ENCODE results near the gene RGL2. TPM values are rescaled to one million over a fixed set of nuclear protein-coding genes. Genes with fewer than 3 reads are reported as not detected.

The RGL2 gene
- total and polyA plus RNA-seq, 2 of the 13 experiments (the other 11 are each of a cell fraction or from before 2014, with no cell fraction given) = 22.9 to 47.4 TPM

DNA sequence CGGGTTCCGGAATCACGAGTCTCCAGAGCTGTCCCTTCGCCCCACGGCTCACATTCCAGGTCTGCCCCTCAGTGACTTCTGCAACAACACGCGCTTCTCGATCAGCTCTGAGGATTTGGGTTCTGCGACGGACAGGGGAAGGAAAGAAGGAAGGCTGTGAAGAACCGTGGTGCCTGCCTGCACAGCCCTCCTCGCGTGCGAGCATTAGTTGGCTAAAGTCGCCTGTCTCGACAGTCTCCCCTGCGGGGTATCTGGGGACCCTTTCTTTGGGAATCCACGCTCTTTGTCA lies 50.2 kb downstream of the RGL2 start (continued):
- TF ChIP-seq ZBTB42 (CRISPR knock-in tag; IDR thresholded peaks at IDR 0.05) (no peak), ZSCAN12 (CRISPR knock-in tag; IDR thresholded peaks at IDR 0.05) (no peak), FOXA1 (IDR thresholded peaks at IDR 0.05) (no peak), FOXA1 (CRISPR knock-in tag; IDR thresholded peaks at IDR 0.05) (no peak), NCOA5 (CRISPR knock-in tag; IDR thresholded peaks at IDR 0.05) (no peak), ZNF569 (CRISPR knock-in tag; IDR thresholded peaks at IDR 0.05; ENCODE audit: borderline replicate concordance) (no peak), ZNF615 (CRISPR knock-in tag; IDR thresholded peaks at IDR 0.05; ENCODE audit: borderline replicate concordance) (no peak), ETV6 (CRISPR knock-in tag; conservative IDR thresholded peaks at IDR 0.05) (no peak), GABPA (IDR thresholded peaks at IDR 0.05; ENCODE audit: low read depth, low read length) (no peak), GABPA (CRISPR knock-in tag; IDR thresholded peaks at IDR 0.05; ENCODE audit: low read depth) (no peak), ZNF7 (CRISPR knock-in tag; IDR thresholded peaks at IDR 0.05) (no peak), IKZF1 (IDR thresholded peaks at IDR 0.05) (no peak), ZEB1 (IDR thresholded peaks at IDR 0.05; ENCODE audit: insufficient replicate concordance, low read depth) (no peak), ZNF709 (CRISPR knock-in tag; IDR thresholded peaks at IDR 0.05) (no peak), CENPX (CRISPR knock-in tag; IDR thresholded peaks at IDR 0.05) (no peak), RCOR2 (CRISPR knock-in tag; IDR thresholded peaks at IDR 0.05) (no peak), ZNF3 (CRISPR knock-in tag; IDR thresholded peaks at IDR 0.05) (no peak), GZF1 (CRISPR knock-in tag; IDR thresholded peaks at IDR 0.05) (no peak), ZNF382 (CRISPR knock-in tag; IDR thresholded peaks at IDR 0.05; ENCODE audit: borderline replicate concordance) (no peak), MIER3 (CRISPR knock-in tag; IDR thresholded peaks at IDR 0.05; ENCODE audit: borderline replicate concordance) (no peak), ZNF354B (CRISPR knock-in tag; IDR thresholded peaks at IDR 0.05) (no peak), ZSCAN30 (CRISPR knock-in tag; IDR thresholded peaks at IDR 0.05) (no peak), ZNF431 (CRISPR knock-in tag; IDR thresholded peaks at IDR 0.05; ENCODE audit: borderline replicate concordance, low read depth) (no peak), NR2F2 (IDR thresholded peaks at IDR 0.05; ENCODE audit: borderline replicate concordance, low read depth) (no peak), ZSCAN21 (CRISPR knock-in tag; IDR thresholded peaks at IDR 0.05; ENCODE audit: borderline replicate concordance) (no peak), YY1 (IDR thresholded peaks at IDR 0.05; ENCODE audit: insufficient read depth, insufficient replicate concordance, low read depth, low read length) (no peak), ATRX (CRISPR knock-in tag; IDR thresholded peaks at IDR 0.05; ENCODE audit: borderline replicate concordance) (no peak)
- TF ChIP-seq, protein P1, sequence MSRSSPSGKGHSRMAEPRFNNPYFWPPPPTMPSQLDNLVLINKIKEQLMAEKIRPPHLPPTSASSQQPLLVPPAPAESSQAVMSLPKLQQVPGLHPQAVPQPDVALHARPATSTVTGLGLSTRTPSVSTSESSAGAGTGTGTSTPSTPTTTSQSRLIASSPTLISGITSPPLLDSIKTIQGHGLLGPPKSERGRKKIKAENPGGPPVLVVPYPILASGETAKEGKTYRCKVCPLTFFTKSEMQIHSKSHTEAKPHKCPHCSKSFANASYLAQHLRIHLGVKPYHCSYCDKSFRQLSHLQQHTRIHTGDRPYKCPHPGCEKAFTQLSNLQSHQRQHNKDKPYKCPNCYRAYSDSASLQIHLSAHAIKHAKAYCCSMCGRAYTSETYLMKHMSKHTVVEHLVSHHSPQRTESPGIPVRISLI (CRISPR knock-in tag; IDR thresholded peaks at IDR 0.05; ENCODE audit: borderline replicate concordance) = peak; percentile 43; the same call in 1 of the 2 replicates
- TF ChIP-seq, protein P2, sequence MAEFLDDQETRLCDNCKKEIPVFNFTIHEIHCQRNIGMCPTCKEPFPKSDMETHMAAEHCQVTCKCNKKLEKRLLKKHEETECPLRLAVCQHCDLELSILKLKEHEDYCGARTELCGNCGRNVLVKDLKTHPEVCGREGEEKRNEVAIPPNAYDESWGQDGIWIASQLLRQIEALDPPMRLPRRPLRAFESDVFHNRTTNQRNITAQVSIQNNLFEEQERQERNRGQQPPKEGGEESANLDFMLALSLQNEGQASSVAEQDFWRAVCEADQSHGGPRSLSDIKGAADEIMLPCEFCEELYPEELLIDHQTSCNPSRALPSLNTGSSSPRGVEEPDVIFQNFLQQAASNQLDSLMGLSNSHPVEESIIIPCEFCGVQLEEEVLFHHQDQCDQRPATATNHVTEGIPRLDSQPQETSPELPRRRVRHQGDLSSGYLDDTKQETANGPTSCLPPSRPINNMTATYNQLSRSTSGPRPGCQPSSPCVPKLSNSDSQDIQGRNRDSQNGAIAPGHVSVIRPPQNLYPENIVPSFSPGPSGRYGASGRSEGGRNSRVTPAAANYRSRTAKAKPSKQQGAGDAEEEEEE (CRISPR knock-in tag; IDR thresholded peaks at IDR 0.05; ENCODE audit: borderline replicate concordance) = no peak
- TF ChIP-seq, protein P3, sequence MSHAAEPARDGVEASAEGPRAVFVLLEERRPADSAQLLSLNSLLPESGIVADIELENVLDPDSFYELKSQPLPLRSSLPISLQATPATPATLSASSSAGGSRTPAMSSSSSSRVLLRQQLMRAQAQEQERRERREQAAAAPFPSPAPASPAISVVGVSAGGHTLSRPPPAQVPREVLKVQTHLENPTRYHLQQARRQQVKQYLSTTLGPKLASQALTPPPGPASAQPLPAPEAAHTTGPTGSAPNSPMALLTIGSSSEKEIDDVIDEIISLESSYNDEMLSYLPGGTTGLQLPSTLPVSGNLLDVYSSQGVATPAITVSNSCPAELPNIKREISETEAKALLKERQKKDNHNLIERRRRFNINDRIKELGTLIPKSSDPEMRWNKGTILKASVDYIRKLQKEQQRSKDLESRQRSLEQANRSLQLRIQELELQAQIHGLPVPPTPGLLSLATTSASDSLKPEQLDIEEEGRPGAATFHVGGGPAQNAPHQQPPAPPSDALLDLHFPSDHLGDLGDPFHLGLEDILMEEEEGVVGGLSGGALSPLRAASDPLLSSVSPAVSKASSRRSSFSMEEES (CRISPR knock-in tag; IDR thresholded peaks at IDR 0.05) = peak; percentile 10; the same call in 1 of the 2 replicates
- TF ChIP-seq, protein P4, sequence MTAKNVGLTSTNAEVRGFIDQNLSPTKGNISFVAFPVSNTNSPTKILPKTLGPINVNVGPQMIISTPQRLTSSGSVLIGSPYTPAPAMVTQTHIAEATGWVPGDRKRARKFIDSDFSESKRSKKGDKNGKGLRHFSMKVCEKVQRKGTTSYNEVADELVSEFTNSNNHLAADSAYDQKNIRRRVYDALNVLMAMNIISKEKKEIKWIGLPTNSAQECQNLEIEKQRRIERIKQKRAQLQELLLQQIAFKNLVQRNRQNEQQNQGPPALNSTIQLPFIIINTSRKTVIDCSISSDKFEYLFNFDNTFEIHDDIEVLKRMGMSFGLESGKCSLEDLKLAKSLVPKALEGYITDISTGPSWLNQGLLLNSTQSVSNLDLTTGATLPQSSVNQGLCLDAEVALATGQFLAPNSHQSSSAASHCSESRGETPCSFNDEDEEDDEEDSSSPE (CRISPR knock-in tag; IDR thresholded peaks at IDR 0.05) = no peak

Measured in HepG2 (cell line).